HCT116 (cell line): ENCODE results near the gene IL17C. TPM values are rescaled to one million over a fixed set of nuclear protein-coding genes. Genes with fewer than 3 reads are reported as not detected.

Experiments used
- ATAC-seq: fragments of 200-7000 bp; cut with Tn5 transposase; 2 replicates; pipeline ENCODE4 v1.9.1; 2020; ENCODE audit warnings: mild to moderate bottlenecking, moderate library complexity
- BruUV-seq: library from RNA; stranded (reverse); fragments of 400-500 nt; replicated peaks from 2 replicates; lab custom pipeline; 2021; lab: Mats Ljungman, UMichigan
- CTCF ChIA-PET: fragments of 300-600 bp; sonication (Branson Sonifier 250); formaldehyde crosslinking; loops from one replicate; lab custom pipeline; 2021; ENCODE audit warnings: antibody characterized with exemption; lab: Charles Lee
- POLR2A ChIA-PET: fragments of 300-600, 350-600 bp; sonication (Branson Sonifier 250); formaldehyde crosslinking; loops from one replicate; lab custom pipeline; 2021; ENCODE audit warnings: antibody characterized with exemption; lab: Charles Lee
- RAD21 ChIA-PET, 2 experiments: fragments of 300-600 bp; sonication (Branson Sonifier 250); formaldehyde crosslinking; loops; one replicate each; lab custom pipeline; 2023; ENCODE audit warnings: low total read pairs in 2 of 2; ENCODE audit not compliant: uncharacterized antibody in 2 of 2, unreplicated experiment in 2 of 2, low non-redundant PET in 1 of 2; lab: Charles Lee
- DNase-seq: peaks from one replicate; pipeline ENCODE4 v3.0.0-alpha.2; 2010; ENCODE audit warnings: low read depth, low spot score
- H2AFZ ChIP-seq: fragments of 200-600 bp; shearing (Covaris generic), sonication (generic); 2 replicates; pipeline ENCODE4 v1.6.1; 2017; ENCODE audit warnings: low read depth, mixed run types, mixed read lengths, antibody characterized with exemption, low read length; ENCODE audit not compliant: poor library complexity, severe bottlenecking
- H3K27ac ChIP-seq: 2 replicates; pipeline ENCODE4 v1.5.1; 2012; ENCODE audit warnings: low read depth, low read length
- H3K27me3 ChIP-seq: fragments of 200-600 bp; sonication (generic); 2 replicates; pipeline ENCODE4 v1.6.1; 2016; ENCODE audit warnings: mixed run types, low read length, mixed read lengths; ENCODE audit not compliant: insufficient read depth
- H3K36me3 ChIP-seq, 2 experiments: fragments of 200-500 bp in 1 of 2; fragments of 200-600 bp in 1 of 2; sonication (Bioruptor generic) in 1 of 2; sonication (generic) in 1 of 2; 2 replicates each; pipeline versions ENCODE4 v1.5.1 to v1.6.1; 2014 to 2016; ENCODE audit warnings: low read length in 2 of 2, inconsistent platforms in 1 of 2, mixed read lengths in 1 of 2, mixed run types in 1 of 2; ENCODE audit not compliant: insufficient read depth in 2 of 2, control insufficient read depth in 1 of 2
- H3K4me1 ChIP-seq, 2 experiments: fragments of 200-600 bp in 1 of 2; sonication (generic) in 1 of 2; 2 replicates each; pipeline versions ENCODE4 v1.5.1 to v1.6.1; 2012 to 2017; ENCODE audit warnings: low read length in 2 of 2, inconsistent platforms in 1 of 2, mild to moderate bottlenecking in 1 of 2, mixed read lengths in 1 of 2, mixed run types in 1 of 2, moderate library complexity in 1 of 2; ENCODE audit not compliant: insufficient read depth in 2 of 2, control insufficient read depth in 1 of 2
- H3K4me2 ChIP-seq: fragments of 200-600 bp; sonication (generic); 2 replicates; pipeline ENCODE4 v1.6.1; 2017; ENCODE audit warnings: mixed run types, low read length, mixed read lengths
- H3K4me3 ChIP-seq, 2 experiments: fragments of 200-600 bp in 1 of 2; sonication (generic) in 1 of 2; replicated peaks in 1 of 2; 2 replicates each; pipeline ENCODE4 v1.5.1; 2011 to 2016; ENCODE audit warnings: low read length in 2 of 2, control low read depth in 1 of 2, low read depth in 1 of 2, mild to moderate bottlenecking in 1 of 2, mixed read lengths in 1 of 2, mixed run types in 1 of 2
- H3K79me2 ChIP-seq: fragments of 200-600 bp; sonication (generic); 2 replicates; pipeline ENCODE4 v1.6.1; 2017; ENCODE audit warnings: mild to moderate bottlenecking, mixed run types, low read length, moderate library complexity, mixed read lengths; ENCODE audit not compliant: insufficient read depth
- H3K9ac ChIP-seq: fragments of 200-600 bp; sonication (generic); 2 replicates; pipeline ENCODE4 v1.6.1; 2016; ENCODE audit warnings: low read length, mixed read lengths
- H3K9me2 ChIP-seq: fragments of 200-600 bp; sonication (generic), shearing (Covaris generic); 2 replicates; pipeline ENCODE4 v1.6.1; 2017; ENCODE audit warnings: mixed run types, mild to moderate bottlenecking, moderate library complexity; ENCODE audit not compliant: insufficient read depth
- H3K9me3 ChIP-seq, 2 experiments: fragments of 200-500 bp in 1 of 2; fragments of 200-600 bp in 1 of 2; sonication (Bioruptor generic) in 1 of 2; sonication (generic) in 1 of 2; 2 replicates each; pipeline ENCODE4 v1.6.1; 2014 to 2017; ENCODE audit warnings: low read length in 2 of 2, mixed read lengths in 2 of 2, inconsistent platforms in 1 of 2, low read depth in 1 of 2, mild to moderate bottlenecking in 1 of 2, mixed run types in 1 of 2, moderate library complexity in 1 of 2; ENCODE audit not compliant: control insufficient read depth in 1 of 2, insufficient read depth in 1 of 2
- H4K20me1 ChIP-seq: fragments of 200-600 bp; sonication (generic), shearing (Covaris generic); 2 replicates; pipeline ENCODE4 v1.6.1; 2017; ENCODE audit warnings: mixed run types, mild to moderate bottlenecking, moderate library complexity; ENCODE audit not compliant: insufficient read depth
- CBX3 ChIP-seq: IDR thresholded peaks from 2 replicates; pipeline ENCODE4 v1.6.1; 2012; ENCODE audit warnings: low read depth
- CTCF ChIP-seq, 3 experiments: fragments of 200-600 bp in 1 of 3; sonication (generic) in 1 of 3; IDR thresholded peaks in 2 of 3; conservative IDR thresholded peaks in 1 of 3; 2 replicates each; pipeline ENCODE4 v1.5.1; 2012 to 2017; ENCODE audit warnings: low read depth in 2 of 3, low read length in 2 of 3, antibody characterized with exemption in 1 of 3, borderline replicate concordance in 1 of 3, control low read depth in 1 of 3, mild to moderate bottlenecking in 1 of 3, mixed read lengths in 1 of 3, mixed run types in 1 of 3, moderate library complexity in 1 of 3; ENCODE audit not compliant: insufficient read depth in 1 of 3
- ELF1 ChIP-seq: IDR thresholded peaks from 2 replicates; pipeline ENCODE4 v1.6.1; 2012; ENCODE audit warnings: low read depth, borderline replicate concordance
- JUND ChIP-seq: IDR thresholded peaks from 2 replicates; pipeline ENCODE4 v1.6.1; 2012
- POLR2A ChIP-seq: IDR thresholded peaks from 2 replicates; pipeline ENCODE4 v1.7.0; 2011; ENCODE audit warnings: borderline replicate concordance; ENCODE audit not compliant: insufficient read depth, insufficient read length; ENCODE audit errors: extremely low read depth
- RAD21 ChIP-seq: IDR thresholded peaks from 2 replicates; pipeline ENCODE4 v1.6.1; 2012; ENCODE audit warnings: low read depth, mild to moderate bottlenecking
- SIN3A ChIP-seq: IDR thresholded peaks from 2 replicates; pipeline ENCODE4 v1.6.1; 2012; ENCODE audit warnings: low read depth
- SP1 ChIP-seq: IDR thresholded peaks from 2 replicates; pipeline ENCODE4 v1.6.1; 2012; ENCODE audit warnings: low read depth
- YY1 ChIP-seq: IDR thresholded peaks from 2 replicates; pipeline ENCODE4 v1.6.1; 2011; ENCODE audit warnings: low read length, low read depth, moderate library complexity, mild to moderate bottlenecking; ENCODE audit not compliant: insufficient replicate concordance; ENCODE audit errors: extremely low read depth
- ZBTB33 ChIP-seq: IDR thresholded peaks from 2 replicates; pipeline ENCODE4 v1.6.1; 2011; ENCODE audit warnings: mild to moderate bottlenecking, low read length, moderate library complexity; ENCODE audit not compliant: insufficient replicate concordance; ENCODE audit errors: extremely low read depth
- intact Hi-C: fragments of 100-400 bp; cut with micrococcal nuclease; formaldehyde crosslinking; loops from 2 replicates; pipeline ENCODE4 v1.10.0; 2022
- total RNA-seq: library from RNA; stranded (reverse); gene quantifications from one replicate; pipeline ENCODE4 v1.2.1, GENCODE V29; 2021; ENCODE audit not compliant: unreplicated experiment

IL17C gene
- total RNA-seq, 1 experiment from 2014 or later = not detected

DNA sequence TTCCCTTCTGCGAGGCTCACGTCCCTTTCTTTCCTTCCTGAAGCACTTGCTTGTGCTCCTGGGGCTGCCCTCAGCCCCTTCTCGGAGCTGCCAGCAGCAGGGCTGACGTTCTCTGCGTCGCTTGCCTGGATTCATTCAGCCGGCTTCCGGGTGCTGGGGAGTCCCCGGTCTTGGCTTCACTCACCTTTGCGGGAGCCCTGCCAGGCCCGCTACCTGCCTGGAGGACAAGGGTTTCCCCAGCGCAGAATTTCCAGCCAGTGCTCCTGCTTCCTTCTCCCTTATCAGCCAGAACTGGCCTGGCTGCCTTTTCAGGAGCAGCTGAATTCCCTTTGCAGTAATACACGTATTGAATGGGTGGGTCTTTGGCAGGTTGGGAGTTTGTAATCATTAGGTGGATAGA lies 22.1 kb upstream of the IL17C start:
- ChIA-PET POLR2A (no interaction called here), CTCF (no interaction called here), RAD21 (no interaction called here)
- intact Hi-C loops = no loop called here
- peaks cover 88% of the 10 kb centered on the region for H3K79me2 ChIP-seq
- no peaks in the 10 kb centered on the region for H3K9me3 ChIP-seq
- no peak for ATAC-seq
- H3K27ac ChIP-seq = no peak overlapping the region
- H3K4me3 ChIP-seq = no peak overlapping the region
- H3K36me3 ChIP-seq = peaks cover 19 to 40% of the 10 kb centered on the region in 2 experiments; a peak in 3 of 4 replicates
- BruUV-seq = no TSS peak
- H3K4me1 ChIP-seq = no peaks in the 10 kb centered on the region
- no peak overlapping the region for H2AFZ ChIP-seq
- no peaks in the 10 kb centered on the region for H3K27me3 ChIP-seq
- no peaks in the 10 kb centered on the region for H3K9me2 ChIP-seq
- DNase-seq = no peak
- H4K20me1 ChIP-seq = peaks cover 9% of the 10 kb centered on the region; the same call in 1 of the 2 replicates
- TF ChIP-seq CTCF (IDR thresholded peaks at IDR 0.05 in 2 of 3, conservative IDR thresholded peaks at IDR 0.05 in 1 of 3; ENCODE audit: borderline replicate concordance in 1 of 3, insufficient read depth in 1 of 3, low read depth in 2 of 3, low read length in 2 of 3) (no peak), POLR2A (no peak), SIN3A (no peak), ZBTB33 (no peak), ELF1 (no peak), SP1 (no peak), CBX3 (no peak), YY1 (no peak), RAD21 (no peak), JUND (no peak)
- H3K4me2 ChIP-seq = no peak overlapping the region
- no peak overlapping the region for H3K9ac ChIP-seq
